H1 (cell line): Measurements from ENCODE around the gene ETNK1. TPM values are rescaled to one million over a fixed set of nuclear protein-coding genes. Genes with fewer than 3 reads are reported as not detected.

Experiments
- CTCF ChIA-PET: fragments of 300-600 bp; sonication (Branson Sonifier 250); formaldehyde crosslinking; loops from one replicate; lab custom pipeline; 2021; ENCODE audit not compliant: partially characterized antibody; lab: Charles Lee
- POLR2A ChIA-PET: fragments of 300-600 bp; sonication (Branson Sonifier 250); formaldehyde crosslinking; loops from one replicate; lab custom pipeline; 2021; ENCODE audit warnings: inconsistent platforms; ENCODE audit not compliant: partially characterized antibody; lab: Charles Lee
- DNase-seq, 2 experiments: peaks; one replicate each; pipeline versions ENCODE4 v3.0.0 to v3.0.0-alpha.2; 2010 to 2022; ENCODE audit warnings: low spot score in 2 of 2, low read depth in 1 of 2, mixed read lengths in 1 of 2
- FAIRE-seq: peaks from 2 replicates; lab custom pipeline; 2011; peaks lifted over from hg19 to GRCh38; lab: Jason Lieb, UNC
- H2AFZ ChIP-seq: 2 replicates; pipeline ENCODE4 v1.8.1; 2012; ENCODE audit warnings: low read length, inconsistent platforms
- H2AK5ac ChIP-seq: 2 replicates; pipeline ENCODE4 v1.6.1; 2013; ENCODE audit warnings: low read depth, low read length
- H2BK120ac ChIP-seq: replicated peaks from 2 replicates; pipeline ENCODE3; 2013; ENCODE audit warnings: low read depth, low read length, inconsistent platforms
- H2BK12ac ChIP-seq: 2 replicates; pipeline ENCODE4 v1.6.1; 2013; ENCODE audit warnings: low read depth, low read length
- H2BK15ac ChIP-seq: 2 replicates; pipeline ENCODE4 v1.6.1; 2013; ENCODE audit warnings: low read length
- H2BK20ac ChIP-seq: 2 replicates; pipeline ENCODE4 v1.6.1; 2013; ENCODE audit warnings: low read length
- H2BK5ac ChIP-seq: 2 replicates; pipeline ENCODE4 v1.6.1; 2013; ENCODE audit warnings: low read depth, low read length
- H3K14ac ChIP-seq: 2 replicates; pipeline ENCODE4 v1.6.1; 2013; ENCODE audit warnings: inconsistent platforms; ENCODE audit not compliant: insufficient read length
- H3K18ac ChIP-seq: 2 replicates; pipeline ENCODE4 v1.6.1; 2013; ENCODE audit warnings: low read length; ENCODE audit errors: extremely low read depth
- H3K23ac ChIP-seq: 2 replicates; pipeline ENCODE4 v1.6.1; 2013; ENCODE audit warnings: inconsistent platforms; ENCODE audit not compliant: insufficient read length
- H3K23me2 ChIP-seq: 2 replicates; pipeline ENCODE4 v1.6.1; 2013; ENCODE audit warnings: low read depth, low read length
- H3K27ac ChIP-seq: 2 replicates; pipeline ENCODE4 v1.6.1; 2011; ENCODE audit warnings: low read depth, low read length, inconsistent platforms
- H3K27me3 ChIP-seq, 4 experiments: replicated peaks in 1 of 4; 1 replicate in 1 of 4; 2 replicates in 3 of 4; pipeline versions ENCODE4 v1.6.1 to v1.8.1; 2011 to 2013; ENCODE audit warnings: low read length in 3 of 4, mild to moderate bottlenecking in 3 of 4, inconsistent platforms in 2 of 4, mixed read lengths in 2 of 4, moderate library complexity in 1 of 4; ENCODE audit not compliant: control insufficient read depth in 3 of 4, insufficient read depth in 3 of 4; ENCODE audit errors: extremely low read depth in 1 of 4
- H3K36me3 ChIP-seq, 4 experiments: 2 replicates each; pipeline versions ENCODE4 v1.6.1 to v1.8.1; 2011 to 2013; ENCODE audit warnings: mild to moderate bottlenecking in 4 of 4, low read length in 3 of 4, moderate library complexity in 2 of 4, control low read depth in 1 of 4, inconsistent platforms in 1 of 4; ENCODE audit not compliant: insufficient read depth in 4 of 4, control insufficient read depth in 2 of 4
- H3K4ac ChIP-seq: replicated peaks from 2 replicates; pipeline ENCODE3; 2013; ENCODE audit warnings: low read length, low read depth, mixed read lengths, inconsistent platforms; ENCODE audit not compliant: insufficient read length
- H3K4me1 ChIP-seq, 4 experiments: replicated peaks in 1 of 4; 1 replicate in 1 of 4; 2 replicates in 3 of 4; pipeline versions ENCODE4 v1.6.1 to v1.8.1; 2011 to 2013; ENCODE audit warnings: low read length in 3 of 4, inconsistent platforms in 2 of 4, mixed read lengths in 1 of 4; ENCODE audit not compliant: insufficient read depth in 4 of 4, control insufficient read depth in 3 of 4
- H3K4me2 ChIP-seq, 2 experiments: 2 replicates each; pipeline versions ENCODE4 v1.6.1 to v1.8.1; 2011 to 2013; ENCODE audit warnings: low read depth in 2 of 2, low read length in 2 of 2, control low read depth in 1 of 2, inconsistent platforms in 1 of 2, mild to moderate bottlenecking in 1 of 2; ENCODE audit not compliant: insufficient read depth in 1 of 2
- H3K4me3 ChIP-seq, 4 experiments: fragments of 200-600, 300-600 bp in 1 of 4; sonication (generic), shearing (Covaris generic), sonication (Bioruptor Twin) in 1 of 4; 2 replicates each; pipeline versions ENCODE4 v1.5.1 to v1.8.1; 2011 to 2016; ENCODE audit warnings: low read length in 4 of 4, low read depth in 3 of 4, control low read depth in 2 of 4, inconsistent platforms in 2 of 4, mild to moderate bottlenecking in 2 of 4, mixed read lengths in 1 of 4, moderate library complexity in 1 of 4; ENCODE audit not compliant: insufficient read depth in 2 of 4; ENCODE audit errors: extremely low read depth in 1 of 4
- H3K56ac ChIP-seq: replicated peaks from 2 replicates; pipeline ENCODE3; 2013; ENCODE audit warnings: low read depth, mild to moderate bottlenecking, mixed read lengths, low read length, inconsistent platforms; ENCODE audit not compliant: insufficient read length
- H3K79me1 ChIP-seq: 2 replicates; pipeline ENCODE4 v1.6.1; 2013; ENCODE audit warnings: low read depth, low read length, control low read depth
- H3K79me2 ChIP-seq, 2 experiments: 2 replicates each; pipeline versions ENCODE4 v1.6.1 to v1.8.1; 2012 to 2013; ENCODE audit warnings: low read length in 2 of 2, mild to moderate bottlenecking in 2 of 2, inconsistent platforms in 1 of 2; ENCODE audit not compliant: insufficient read depth in 2 of 2, control insufficient read depth in 1 of 2
- H3K9ac ChIP-seq, 4 experiments: replicated peaks in 1 of 4; 1 replicate in 1 of 4; 2 replicates in 3 of 4; pipeline versions ENCODE4 v1.6.1 to v1.8.1; 2011 to 2013; ENCODE audit warnings: low read depth in 3 of 4, low read length in 3 of 4, control low read depth in 2 of 4, mild to moderate bottlenecking in 2 of 4, moderate library complexity in 2 of 4, inconsistent platforms in 1 of 4; ENCODE audit errors: extremely low read depth in 1 of 4
- H3K9me3 ChIP-seq, 2 experiments: 2 replicates each; pipeline versions ENCODE4 v1.6.1 to v1.8.1; 2012 to 2013; ENCODE audit warnings: mild to moderate bottlenecking in 2 of 2, moderate library complexity in 2 of 2, control low read depth in 1 of 2, inconsistent platforms in 1 of 2, low read depth in 1 of 2, low read length in 1 of 2, mixed read lengths in 1 of 2; ENCODE audit not compliant: insufficient read depth in 2 of 2
- H4K20me1 ChIP-seq, 2 experiments: replicated peaks in 1 of 2; 2 replicates each; pipeline versions ENCODE3 to v1.8.1; 2011 to 2013; ENCODE audit warnings: inconsistent platforms in 2 of 2, low read length in 2 of 2, mild to moderate bottlenecking in 1 of 2; ENCODE audit not compliant: insufficient read depth in 2 of 2, control insufficient read depth in 1 of 2
- H4K5ac ChIP-seq: 2 replicates; pipeline ENCODE4 v1.6.1; 2013; ENCODE audit warnings: low read length, low read depth, mixed read lengths, inconsistent platforms; ENCODE audit not compliant: insufficient read length
- H4K8ac ChIP-seq: 2 replicates; pipeline ENCODE4 v1.8.0; 2013; ENCODE audit warnings: mild to moderate bottlenecking, moderate library complexity, low read length, inconsistent platforms; ENCODE audit not compliant: insufficient read depth; ENCODE audit errors: extremely low read depth
- H4K91ac ChIP-seq: replicated peaks from 2 replicates; pipeline ENCODE3; 2013; ENCODE audit warnings: low read length, mixed read lengths, inconsistent platforms; ENCODE audit not compliant: insufficient read length
- ASH2L ChIP-seq: fragments of 200-600, 300-600 bp; sonication (generic); IDR thresholded peaks from one replicate; pipeline ENCODE4 v1.7.1; 2017; ENCODE audit warnings: low read length
- ATF3 ChIP-seq: IDR thresholded peaks from 2 replicates; pipeline ENCODE4 v1.6.1; 2011; ENCODE audit warnings: low read depth, mild to moderate bottlenecking, low read length; ENCODE audit not compliant: insufficient read depth
- BCL11A ChIP-seq, 2 experiments: IDR thresholded peaks; one replicate each; pipeline ENCODE4 v1.6.1; 2011; ENCODE audit warnings: low read depth in 2 of 2, low read length in 2 of 2, mild to moderate bottlenecking in 2 of 2
- CBX8 ChIP-seq: fragments of 300-800, 300-1000 bp; sonication (generic); IDR thresholded peaks from 2 replicates; pipeline ENCODE4 v1.7.1; 2016; ENCODE audit warnings: low read depth, low read length, borderline replicate concordance
- JUN ChIP-seq: IDR thresholded peaks from 2 replicates; pipeline ENCODE4 v1.6.1; 2011; ENCODE audit warnings: low read depth, mild to moderate bottlenecking, improper control_type of control experiment, low read length
- NRF1 ChIP-seq: IDR thresholded peaks from 2 replicates; pipeline ENCODE4 v1.6.1; 2011; ENCODE audit warnings: mild to moderate bottlenecking, low read depth, low read length, improper control_type of control experiment
- RNF2 ChIP-seq: fragments of 200-900, 300-1000 bp; sonication (generic); IDR thresholded peaks from 2 replicates; pipeline ENCODE4 v1.7.1; 2016; ENCODE audit warnings: borderline replicate concordance, low read depth, mild to moderate bottlenecking, antibody characterized with exemption, low read length; ENCODE audit not compliant: poor library complexity, severe bottlenecking; ENCODE audit errors: missing control alignments
- SIX5 ChIP-seq: IDR thresholded peaks from 2 replicates; pipeline ENCODE4 v1.6.1; 2011; ENCODE audit warnings: mild to moderate bottlenecking, low read depth, low read length
- SP4 ChIP-seq: IDR thresholded peaks from 2 replicates; pipeline ENCODE4 v1.6.1; 2012; ENCODE audit warnings: low read length, inconsistent platforms
- TAF7 ChIP-seq: optimal IDR thresholded peaks from 2 replicates; pipeline ENCODE3; 2011; ENCODE audit warnings: low read depth, mild to moderate bottlenecking, inconsistent platforms, low read length, moderate library complexity, borderline replicate concordance
- ZNF274 ChIP-seq: IDR thresholded peaks from 2 replicates; pipeline ENCODE4 v1.7.0; 2012; ENCODE audit warnings: low read length, borderline replicate concordance; ENCODE audit errors: extremely low read depth
- WGBS, 2 experiments: shearing (Covaris generic) in 1 of 2; methylation state at CpG; one replicate each; pipeline versions ENCODE4 v1.1.6 to v1.1.7; 2013 to 2015; ENCODE audit warnings: low lambda C conversion rate in 2 of 2, mixed read lengths in 2 of 2, inconsistent platforms in 1 of 2, low coverage in 1 of 2, missing lambda C conversion rate in 1 of 2; ENCODE audit not compliant: insufficient replicate concordance in 2 of 2, insufficient coverage in 1 of 2, insufficient read length in 1 of 2; ENCODE audit errors: extremely low coverage in 1 of 2, missing lambda C conversion rate in 1 of 2; 5-methylcytosine and 5-hydroxymethylcytosine counted together
- polyA plus RNA-seq, 7 experiments: library from polyadenylated mRNA; depleted of rRNA in 3 of 7; stranded (reverse) in 5 of 7; unstranded in 2 of 7; fragments of >200 nt in 5 of 7; fragments of 200-250 nt in 2 of 7; gene quantifications; 1 replicate in 5 of 7; 2 replicates in 1 of 7; 4 replicates in 1 of 7; pipeline versions ENCODE4 v1.2.1 to v1.2.3, GENCODE V29; 2011 to 2013; ENCODE audit warnings: missing spikeins in 2 of 7, mixed read lengths in 2 of 7
- total RNA-seq: library from RNA; stranded (reverse); fragmentation: NEBNext Ultra II Directional; extraction: Animal tissue kit (Norgen Biotek cat#: 25700); gene quantifications from 2 replicates; pipeline ENCODE4 v1.2.1, GENCODE V29; 2021

ETNK1 gene
- total and polyA plus RNA-seq, 2 of the 8 experiments (the other 6 are each of a cell fraction or from before 2014, with no cell fraction given): 11.6 to 82.7 TPM

- CTCF ChIA-PET: interaction anchor here (1.1 kb wide), 1 partner anchor 204 kb away, joined by 3 read pairs; no protein-coding TSS in a partner anchor
- Histone ChIP-seq H3K56ac (no peak overlapping the region), H4K5ac (no peak overlapping the region), H3K4me1 (peaks cover 0 to 6% (median 2%) of the 10 kb centered on the region in 4 experiments; a peak in 4 of 7 replicates), H3K4me2 (no peak overlapping the region), H2BK5ac (no peak overlapping the region), H3K4me3 (no peak overlapping the region), H4K8ac (no peak overlapping the region), H4K91ac (no peak overlapping the region), H2BK120ac (no peak overlapping the region), H3K9me3 (no peaks in the 10 kb centered on the region), H3K23ac (no peak overlapping the region), H3K23me2 (no peaks in the 10 kb centered on the region), H2AK5ac (no peak overlapping the region), H3K4ac (no peak overlapping the region), H3K14ac (no peak overlapping the region), H3K79me1 (peaks cover 6% of the 10 kb centered on the region), H3K27ac (no peak overlapping the region), H3K9ac (no peak overlapping the region), H4K20me1 (peaks cover 2 to 19% of the 10 kb centered on the region in 2 experiments), H3K18ac (no peak overlapping the region), H2AFZ (no peak overlapping the region)
- WGBS, 2 experiments: 92% methylated on average over 2 of the region's 2 CpGs; no CpG with 5 or more reads in 1 of the 2 experiments
- DNase-seq (no peak), FAIRE-seq (no peak)
- TF ChIP-seq ZNF274: no peak
- TF ChIP-seq SP4: no peak
- TF ChIP-seq TAF7: no peak
- TF ChIP-seq BCL11A (IDR thresholded peaks at IDR 0.05; ENCODE audit: low read depth in 2 of 2, low read length in 2 of 2): no peak
- TF ChIP-seq NRF1: no peak
- no peak for TF ChIP-seq SIX5
- no peak for TF ChIP-seq CBX8
- TF ChIP-seq RNF2: no peak
- TF ChIP-seq ASH2L: no peak
- TF ChIP-seq ATF3: no peak
- TF ChIP-seq JUN: no peak
- TF ChIP-seq, all 59 proteins: peak for 0
- no peak overlapping the region for H2BK15ac ChIP-seq
- peaks cover 0 to 4% (median 0%) of the 10 kb centered on the region in 4 experiments; a peak in 1 of 8 replicates for H3K36me3 ChIP-seq
- no peak overlapping the region for H2BK20ac ChIP-seq
- no peaks in the 10 kb centered on the region for H3K27me3 ChIP-seq
- H3K79me2 ChIP-seq: peaks cover 0 to 75% of the 10 kb centered on the region in 2 experiments; a peak in 2 of 4 replicates
- H2BK12ac ChIP-seq: no peak overlapping the region
- POLR2A ChIA-PET: no interaction called here
Observed at GRCh38 chr12:22653075-22653474, 28.1 kb downstream of the ETNK1 start.
